ENCODE results near the gene MAP4K3. TPM values are rescaled to one million over a fixed set of nuclear protein-coding genes. Genes with fewer than 3 reads are reported as not detected.

MAP4K3 gene
- total RNA-seq, 4 donors from 2014 or later, result 60.6 to 86.6 (median 75.6) TPM

GRCh38 chr2:39432701-39433100 is 4.4 kb downstream of the MAP4K3 start:
- intact Hi-C loops (cut with DNase I), result no loop called here
- Histone ChIP-seq H3K36me3 (no peaks in the 10 kb centered on the region), H3K4me1 (peaks cover 47 to 50% of the 10 kb centered on the region in 2 donors), H3K27ac (peak overlapping the region in 1 of 3 donors; percentile 1), H3K27me3 (no peaks in the 10 kb centered on the region), H3K4me3 (replicated peaks in 1 of 3) (no peak overlapping the region), H3K9me3 (no peaks in the 10 kb centered on the region)
- TF ChIP-seq CTCF (IDR thresholded peaks at IDR 0.05) (no peak), POLR2A (IDR thresholded peaks at IDR 0.05) (no peak)
- 86 to 87% methylated on average over 5 of the region's 5 CpGs for WGBS, 2 donors
- no peak for DNase-seq

DNA sequence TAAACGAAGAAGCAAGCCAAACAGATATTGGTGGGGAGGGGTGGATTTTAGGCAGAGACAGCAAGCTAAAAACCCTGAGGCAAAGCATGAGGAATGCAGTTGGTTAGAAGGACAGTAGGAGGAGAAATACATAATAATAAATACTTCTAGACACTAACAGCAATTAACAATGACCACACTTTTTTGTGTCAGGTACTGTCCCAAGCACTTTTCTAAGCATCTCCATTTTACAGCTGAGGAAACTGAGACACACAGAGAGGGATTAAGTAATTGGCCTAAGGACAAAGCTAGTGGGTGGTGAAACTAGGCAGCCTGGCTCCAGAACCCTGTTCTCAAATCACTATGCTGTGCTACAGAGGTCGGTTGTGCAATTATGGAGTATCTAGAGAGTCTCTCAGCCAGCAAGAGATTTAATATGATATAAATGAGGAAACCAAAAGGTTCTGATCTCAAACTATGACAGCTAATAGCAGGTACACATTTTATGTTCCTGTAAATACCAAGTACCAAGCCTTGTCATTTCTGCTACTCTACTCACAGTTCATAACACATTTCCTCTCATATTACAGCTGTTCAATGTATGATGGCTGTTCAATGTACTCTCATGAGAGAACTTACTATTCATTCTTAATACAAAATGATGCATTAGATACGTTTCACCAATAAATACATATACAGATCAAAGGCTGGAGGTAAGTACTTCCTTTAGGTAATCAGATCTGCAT is 5.3 kb downstream of the MAP4K3 start:
- H3K4me1 ChIP-seq, result peaks cover 47 to 50% of the 10 kb centered on the region in 2 donors
- intact Hi-C loops (cut with DNase I), result no loop called here
- no peaks in the 10 kb centered on the region for H3K36me3 ChIP-seq
- H3K27ac ChIP-seq, result peak overlapping the region in 1 of 3 donors; percentile 7
- TF ChIP-seq POLR2A (IDR thresholded peaks at IDR 0.05) (no peak), CTCF (IDR thresholded peaks at IDR 0.05) (no peak)
- WGBS, 2 donors, result 52 to 58% methylated on average over 3 of the region's 3 CpGs
- no peaks in the 10 kb centered on the region for H3K27me3 ChIP-seq
- DNase-seq, result no peak
- no peak overlapping the region for H3K4me3 ChIP-seq (replicated peaks in 1 of 3)
- H3K9me3 ChIP-seq, result no peaks in the 10 kb centered on the region

GRCh38 chr2:39429746-39430145 is 7.3 kb downstream of the MAP4K3 start:
- Histone ChIP-seq H3K4me1 (peaks cover 38% of the 10 kb centered on the region in 2 donors), H3K9me3 (no peaks in the 10 kb centered on the region), H3K4me3 (replicated peaks in 1 of 3) (no peak overlapping the region), H3K27me3 (no peaks in the 10 kb centered on the region), H3K27ac (no peak overlapping the region), H3K36me3 (no peaks in the 10 kb centered on the region)
- WGBS, 2 donors, result 85 to 90% methylated on average over 1 of the region's 1 CpG
- no peak for TF ChIP-seq CTCF (IDR thresholded peaks at IDR 0.05)
- no peak for TF ChIP-seq POLR2A (IDR thresholded peaks at IDR 0.05)
- intact Hi-C loops (cut with DNase I), result no loop called here
- no peak for DNase-seq

DNA sequence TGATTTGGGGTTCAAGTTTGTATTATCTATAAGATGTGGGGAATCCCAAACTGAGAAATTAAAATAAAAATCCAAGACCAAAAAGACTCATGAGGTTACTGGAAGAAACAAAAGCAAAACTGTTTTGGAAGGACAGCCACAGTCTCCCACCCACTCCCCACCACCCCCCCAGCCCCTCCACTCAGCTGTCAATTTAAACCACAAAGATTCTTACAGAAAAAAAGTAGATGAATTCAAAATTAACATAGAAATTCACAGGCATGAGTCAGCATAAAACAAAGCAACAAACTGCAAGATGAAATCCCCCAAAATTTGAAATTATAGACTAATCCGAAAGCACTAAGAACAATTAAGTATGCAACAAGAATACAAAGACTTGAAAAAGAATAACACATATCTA is 12.1 kb downstream of the MAP4K3 start:
- Histone ChIP-seq H3K27ac (no peak overlapping the region), H3K4me3 (replicated peaks in 1 of 3) (no peak overlapping the region), H3K36me3 (no peaks in the 10 kb centered on the region), H3K27me3 (no peaks in the 10 kb centered on the region), H3K4me1 (peaks cover 1 to 5% of the 10 kb centered on the region in 2 donors), H3K9me3 (no peaks in the 10 kb centered on the region)
- WGBS, 2 donors, result 98% methylated on average over 1 of the region's 1 CpG
- DNase-seq, result no peak
- TF ChIP-seq POLR2A (IDR thresholded peaks at IDR 0.05) (no peak), CTCF (IDR thresholded peaks at IDR 0.05) (no peak)
- intact Hi-C loops (cut with DNase I), result no loop called here

GRCh38 chr2:39422700-39423099 is 14.4 kb downstream of the MAP4K3 start:
- H3K27ac ChIP-seq, result no peak overlapping the region
- no peak overlapping the region for H3K4me3 ChIP-seq (replicated peaks in 1 of 3)
- peaks cover 9 to 15% of the 10 kb centered on the region in 2 donors for H3K4me1 ChIP-seq
- no peak for TF ChIP-seq CTCF (IDR thresholded peaks at IDR 0.05)
- TF ChIP-seq POLR2A (IDR thresholded peaks at IDR 0.05), result no peak
- no peaks in the 10 kb centered on the region for H3K9me3 ChIP-seq
- WGBS, 2 donors, result 95 to 96% methylated on average over 1 of the region's 1 CpG
- no peaks in the 10 kb centered on the region for H3K27me3 ChIP-seq
- no peak for DNase-seq
- intact Hi-C loops (cut with DNase I), result no loop called here
- no peaks in the 10 kb centered on the region for H3K36me3 ChIP-seq

Measured in thyroid gland (tissue), 4 donors.